Kidney glomerular epithelial cell (primary cell): ENCODE measurements around the gene SLC25A26.

Experiments
- DNase-seq: peaks from one replicate; lab custom pipeline; 2025; lab: John Stamatoyannopoulos, UW

SLC25A26 gene

GRCh38 chr3:66376568-66376967, 155.8 kb downstream of the SLC25A26 start:
- DNase-seq, result no peak

GRCh38 chr3:66377800-66378199, 157.0 kb downstream of the SLC25A26 start:
- DNase-seq, result no peak

GRCh38 chr3:66378256-66378655, 157.5 kb downstream of the SLC25A26 start:
- no peak for DNase-seq

- DNase-seq, result no peak
Observed at GRCh38 chr3:66379565-66379964, 158.8 kb downstream of the SLC25A26 start.

GRCh38 chr3:66380200-66380932, 159.6 kb downstream of the SLC25A26 start:
- no peak for DNase-seq

- no peak for DNase-seq
Observed at GRCh38 chr3:66381626-66382025, 160.8 kb downstream of the SLC25A26 start.

GRCh38 chr3:66382142-66382541, 161.3 kb downstream of the SLC25A26 start:
- DNase-seq, result no peak

GRCh38 chr3:66383023-66383422, 162.2 kb downstream of the SLC25A26 start:
- no peak for DNase-seq

- DNase-seq, result no peak
Observed at GRCh38 chr3:66383998-66384745, 163.4 kb downstream of the SLC25A26 start.

GRCh38 chr3:66385066-66385465, 164.3 kb downstream of the SLC25A26 start:
- DNase-seq, result no peak

GRCh38 chr3:66386011-66386924, 165.5 kb downstream of the SLC25A26 start:
- DNase-seq, result no peak

GRCh38 chr3:66386925-66387650, 166.3 kb downstream of the SLC25A26 start:
- DNase-seq, result no peak

GRCh38 chr3:66390013-66390412, 169.2 kb downstream of the SLC25A26 start:
- no peak for DNase-seq

GRCh38 chr3:66392512-66392911, 171.7 kb downstream of the SLC25A26 start:
- no peak for DNase-seq

GRCh38 chr3:66392966-66393332, 172.1 kb downstream of the SLC25A26 start:
- no peak for DNase-seq

GRCh38 chr3:66393333-66394005, 172.7 kb downstream of the SLC25A26 start:
- DNase-seq, result no peak

GRCh38 chr3:66394019-66394752, 173.4 kb downstream of the SLC25A26 start:
- DNase-seq, result no peak

- no peak for DNase-seq
Observed at GRCh38 chr3:66394753-66395249, 174.0 kb downstream of the SLC25A26 start.

GRCh38 chr3:66395635-66396034, 174.8 kb downstream of the SLC25A26 start:
- DNase-seq, result no peak

- DNase-seq, result no peak
Observed at GRCh38 chr3:66396161-66396760, 175.5 kb downstream of the SLC25A26 start.
